HL-60 (cell line): ENCODE measurements around the gene MUC21.

Source experiments
- DNase-seq, 2 experiments: peaks; one replicate each; pipeline ENCODE4 v3.0.0-alpha.2; 2010 to 2020; ENCODE audit warnings: low read depth in 1 of 2, low spot score in 1 of 2
- H3K27ac ChIP-seq: fragments of 250-450 bp; sonication (Bioruptor Pico); replicated peaks from 2 replicates; pipeline ENCODE4 v1.5.1; 2020; ENCODE audit warnings: mild to moderate bottlenecking, moderate library complexity
- H3K27me3 ChIP-seq: fragments of 250-450 bp; sonication (Bioruptor Pico); 2 replicates; pipeline ENCODE4 v1.5.1; 2021; ENCODE audit warnings: mild to moderate bottlenecking, moderate library complexity; ENCODE audit not compliant: insufficient read depth, poor library complexity, severe bottlenecking
- H3K4me3 ChIP-seq: replicated peaks from 2 replicates; pipeline ENCODE4 v1.5.1; 2011; ENCODE audit warnings: mild to moderate bottlenecking, control low read depth, low read length; ENCODE audit not compliant: insufficient read depth
- GABPA ChIP-seq: IDR thresholded peaks from 2 replicates; pipeline ENCODE4 v1.6.1; 2012; ENCODE audit warnings: low read depth
- POLR2AphosphoS5 ChIP-seq: IDR thresholded peaks from 2 replicates; pipeline ENCODE4 v1.6.1; 2012; ENCODE audit warnings: low read depth
- SPI1 ChIP-seq: IDR thresholded peaks from 2 replicates; pipeline ENCODE4 v1.6.1; 2012; ENCODE audit warnings: low read depth, mild to moderate bottlenecking, borderline replicate concordance
- long read RNA-seq: library from polyadenylated mRNA; unstranded; transcript quantifications from one replicate; pipeline ENCODE4 v2.0.0, GENCODE V29; 2020
- TF ChIP-seq, protein P1 (sequence below): IDR thresholded peaks from 2 replicates; pipeline ENCODE4 v1.6.1; 2012; ENCODE audit warnings: low read depth; ENCODE audit not compliant: insufficient replicate concordance
- TF ChIP-seq, protein P2 (sequence below): IDR thresholded peaks from one replicate; pipeline ENCODE4 v1.5.1; 2011; ENCODE audit warnings: low read length, control low read depth, inconsistent platforms; ENCODE audit not compliant: insufficient read depth

MUC21 gene
- long read RNA-seq, result 0 reads

DNA sequence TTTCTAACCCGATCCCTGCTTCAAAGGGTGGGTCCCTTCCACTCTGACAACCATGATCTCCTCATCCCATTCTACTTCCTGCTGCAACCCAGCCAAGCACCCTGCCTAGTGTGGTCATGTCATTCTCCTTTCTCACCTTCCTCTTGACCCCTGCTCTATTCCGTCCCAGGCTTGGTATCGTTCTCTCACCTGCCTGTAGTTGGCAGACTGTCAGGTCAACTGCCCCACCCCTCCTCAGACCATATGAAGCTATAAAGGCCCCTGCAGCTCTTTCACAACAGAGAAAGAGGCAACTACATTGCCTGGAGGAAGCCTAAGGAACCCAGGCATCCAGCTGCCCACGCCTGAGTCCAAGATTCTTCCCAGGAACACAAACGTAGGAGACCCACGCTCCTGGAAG lies at the start of gene MUC21:
Gene MUC21, plus strand, starts transcription at position 280 of the 400 bp plus-strand sequence. CDS start 241 bp downstream, outside the sequence.
- H3K4me3 ChIP-seq, result no peak within 1 kb of the TSS
- no peaks in the 10 kb centered on the region for H3K27me3 ChIP-seq
- TF ChIP-seq, protein P1, sequence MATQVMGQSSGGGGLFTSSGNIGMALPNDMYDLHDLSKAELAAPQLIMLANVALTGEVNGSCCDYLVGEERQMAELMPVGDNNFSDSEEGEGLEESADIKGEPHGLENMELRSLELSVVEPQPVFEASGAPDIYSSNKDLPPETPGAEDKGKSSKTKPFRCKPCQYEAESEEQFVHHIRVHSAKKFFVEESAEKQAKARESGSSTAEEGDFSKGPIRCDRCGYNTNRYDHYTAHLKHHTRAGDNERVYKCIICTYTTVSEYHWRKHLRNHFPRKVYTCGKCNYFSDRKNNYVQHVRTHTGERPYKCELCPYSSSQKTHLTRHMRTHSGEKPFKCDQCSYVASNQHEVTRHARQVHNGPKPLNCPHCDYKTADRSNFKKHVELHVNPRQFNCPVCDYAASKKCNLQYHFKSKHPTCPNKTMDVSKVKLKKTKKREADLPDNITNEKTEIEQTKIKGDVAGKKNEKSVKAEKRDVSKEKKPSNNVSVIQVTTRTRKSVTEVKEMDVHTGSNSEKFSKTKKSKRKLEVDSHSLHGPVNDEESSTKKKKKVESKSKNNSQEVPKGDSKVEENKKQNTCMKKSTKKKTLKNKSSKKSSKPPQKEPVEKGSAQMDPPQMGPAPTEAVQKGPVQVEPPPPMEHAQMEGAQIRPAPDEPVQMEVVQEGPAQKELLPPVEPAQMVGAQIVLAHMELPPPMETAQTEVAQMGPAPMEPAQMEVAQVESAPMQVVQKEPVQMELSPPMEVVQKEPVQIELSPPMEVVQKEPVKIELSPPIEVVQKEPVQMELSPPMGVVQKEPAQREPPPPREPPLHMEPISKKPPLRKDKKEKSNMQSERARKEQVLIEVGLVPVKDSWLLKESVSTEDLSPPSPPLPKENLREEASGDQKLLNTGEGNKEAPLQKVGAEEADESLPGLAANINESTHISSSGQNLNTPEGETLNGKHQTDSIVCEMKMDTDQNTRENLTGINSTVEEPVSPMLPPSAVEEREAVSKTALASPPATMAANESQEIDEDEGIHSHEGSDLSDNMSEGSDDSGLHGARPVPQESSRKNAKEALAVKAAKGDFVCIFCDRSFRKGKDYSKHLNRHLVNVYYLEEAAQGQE, result no peak
- no peak for TF ChIP-seq GABPA
- TF ChIP-seq POLR2AphosphoS5, result no peak
- TF ChIP-seq, protein P2, sequence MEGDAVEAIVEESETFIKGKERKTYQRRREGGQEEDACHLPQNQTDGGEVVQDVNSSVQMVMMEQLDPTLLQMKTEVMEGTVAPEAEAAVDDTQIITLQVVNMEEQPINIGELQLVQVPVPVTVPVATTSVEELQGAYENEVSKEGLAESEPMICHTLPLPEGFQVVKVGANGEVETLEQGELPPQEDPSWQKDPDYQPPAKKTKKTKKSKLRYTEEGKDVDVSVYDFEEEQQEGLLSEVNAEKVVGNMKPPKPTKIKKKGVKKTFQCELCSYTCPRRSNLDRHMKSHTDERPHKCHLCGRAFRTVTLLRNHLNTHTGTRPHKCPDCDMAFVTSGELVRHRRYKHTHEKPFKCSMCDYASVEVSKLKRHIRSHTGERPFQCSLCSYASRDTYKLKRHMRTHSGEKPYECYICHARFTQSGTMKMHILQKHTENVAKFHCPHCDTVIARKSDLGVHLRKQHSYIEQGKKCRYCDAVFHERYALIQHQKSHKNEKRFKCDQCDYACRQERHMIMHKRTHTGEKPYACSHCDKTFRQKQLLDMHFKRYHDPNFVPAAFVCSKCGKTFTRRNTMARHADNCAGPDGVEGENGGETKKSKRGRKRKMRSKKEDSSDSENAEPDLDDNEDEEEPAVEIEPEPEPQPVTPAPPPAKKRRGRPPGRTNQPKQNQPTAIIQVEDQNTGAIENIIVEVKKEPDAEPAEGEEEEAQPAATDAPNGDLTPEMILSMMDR, result no peak
- TF ChIP-seq SPI1, result no peak
- DNase-seq, result no peak
- no peak within 1 kb of the TSS for H3K27ac ChIP-seq

DNA sequence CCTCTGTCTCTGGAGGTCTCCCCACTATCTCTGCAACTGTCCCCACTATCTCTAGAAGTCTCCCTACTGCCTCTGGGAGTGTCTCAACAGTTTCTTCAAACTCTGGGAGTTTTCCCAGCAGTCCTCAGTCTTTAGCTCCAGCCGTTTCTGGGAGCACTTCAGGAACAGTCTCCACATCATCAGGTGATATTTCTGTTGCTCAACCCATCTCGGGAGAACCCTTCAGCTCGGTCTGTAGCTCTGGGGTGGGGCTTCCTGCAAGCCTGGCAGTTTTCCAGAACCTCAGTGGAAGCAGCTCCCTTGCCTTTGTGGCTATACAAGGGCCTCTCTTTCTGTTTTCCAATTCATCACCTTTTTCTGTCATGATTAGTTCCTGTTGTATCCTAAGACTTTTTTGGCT lies 48.5 kb upstream of the MUC21 start:
- TF ChIP-seq, protein P1, result no peak
- no peak for TF ChIP-seq POLR2AphosphoS5
- H3K27me3 ChIP-seq, result no peaks in the 10 kb centered on the region
- DNase-seq, result no peak
- no peak overlapping the region for H3K27ac ChIP-seq
- H3K4me3 ChIP-seq, result no peak overlapping the region

DNA sequence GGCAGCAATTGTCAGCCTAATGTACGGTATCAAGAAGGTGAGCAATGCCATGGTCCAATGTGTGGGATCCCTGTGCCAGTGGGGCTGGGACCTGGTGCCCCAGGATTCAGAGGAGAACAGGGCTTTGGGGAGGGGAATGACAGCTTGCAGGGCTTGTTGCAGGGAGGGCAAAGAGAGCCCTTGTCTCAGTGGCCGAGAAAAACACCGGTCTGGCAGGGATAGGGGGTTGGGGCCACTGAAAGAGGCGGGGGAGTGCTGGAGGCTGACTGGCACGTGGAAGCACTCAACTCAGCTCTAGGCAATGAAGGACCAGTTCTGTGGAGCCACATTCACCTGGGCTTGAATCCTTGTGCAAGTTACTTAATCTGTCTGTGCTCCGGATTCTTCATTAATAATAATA lies 46.3 kb upstream of the MUC21 start:
- Histone ChIP-seq H3K27me3 (peaks cover 5% of the 10 kb centered on the region), H3K4me3 (no peak overlapping the region), H3K27ac (no peak overlapping the region)
- DNase-seq, result no peak
- no peak for TF ChIP-seq POLR2AphosphoS5
- TF ChIP-seq, protein P1, result no peak
- TF ChIP-seq, protein P2, result no peak
- no peak for TF ChIP-seq GABPA
- no peak for TF ChIP-seq SPI1
